Body of pancreas (tissue), 4 donors: ENCODE measurements around the gene LDLRAP1.

ENCODE experiments used
- POLR2A ChIP-seq, 3 donors: fragments of 450-650 bp; IDR thresholded peaks; one replicate each; pipeline ENCODE4 v1.6.1; 2016; ENCODE audit warnings: antibody characterized with exemption in 3 of 3, mild to moderate bottlenecking in 2 of 3
- TF ChIP-seq, protein P1 (sequence below), 7 experiments: fragments of 450-650 bp in 4 of 7; fragments of 200-600 bp in 3 of 7; sonication (generic) in 3 of 7; IDR thresholded peaks; one replicate each; pipeline ENCODE4 v1.5.1; 2016 to 2019; ENCODE audit warnings: antibody characterized with exemption in 7 of 7

DNA sequence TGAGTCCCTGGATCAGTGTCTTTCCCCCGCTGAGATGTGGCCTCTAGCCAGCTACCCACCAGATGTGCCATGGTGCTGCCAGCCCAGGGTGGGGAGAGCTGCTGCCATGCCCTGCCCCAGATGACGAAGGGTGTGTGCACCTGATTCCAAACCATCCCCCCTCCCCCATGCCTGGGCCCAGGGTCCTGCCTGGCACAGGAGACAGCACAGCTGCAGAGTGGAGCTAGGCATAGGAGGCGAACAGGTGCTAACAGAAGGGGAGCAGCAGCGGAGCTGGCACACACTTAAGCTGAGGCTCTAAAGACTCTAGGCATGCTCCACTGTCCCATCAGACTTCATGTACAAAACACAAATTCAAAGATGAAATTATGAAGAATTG is 9.0 kb upstream of the LDLRAP1 start:
- TF ChIP-seq, protein P1, sequence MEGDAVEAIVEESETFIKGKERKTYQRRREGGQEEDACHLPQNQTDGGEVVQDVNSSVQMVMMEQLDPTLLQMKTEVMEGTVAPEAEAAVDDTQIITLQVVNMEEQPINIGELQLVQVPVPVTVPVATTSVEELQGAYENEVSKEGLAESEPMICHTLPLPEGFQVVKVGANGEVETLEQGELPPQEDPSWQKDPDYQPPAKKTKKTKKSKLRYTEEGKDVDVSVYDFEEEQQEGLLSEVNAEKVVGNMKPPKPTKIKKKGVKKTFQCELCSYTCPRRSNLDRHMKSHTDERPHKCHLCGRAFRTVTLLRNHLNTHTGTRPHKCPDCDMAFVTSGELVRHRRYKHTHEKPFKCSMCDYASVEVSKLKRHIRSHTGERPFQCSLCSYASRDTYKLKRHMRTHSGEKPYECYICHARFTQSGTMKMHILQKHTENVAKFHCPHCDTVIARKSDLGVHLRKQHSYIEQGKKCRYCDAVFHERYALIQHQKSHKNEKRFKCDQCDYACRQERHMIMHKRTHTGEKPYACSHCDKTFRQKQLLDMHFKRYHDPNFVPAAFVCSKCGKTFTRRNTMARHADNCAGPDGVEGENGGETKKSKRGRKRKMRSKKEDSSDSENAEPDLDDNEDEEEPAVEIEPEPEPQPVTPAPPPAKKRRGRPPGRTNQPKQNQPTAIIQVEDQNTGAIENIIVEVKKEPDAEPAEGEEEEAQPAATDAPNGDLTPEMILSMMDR (IDR thresholded peaks at IDR 0.05), result no peak
- no peak for TF ChIP-seq POLR2A (IDR thresholded peaks at IDR 0.05)
